Astrocyte of the cerebellum (primary cell): ENCODE data around the gene SH3PXD2B.

Source experiments
- DNase-seq: peaks from one replicate; pipeline ENCODE4 v3.0.0-alpha.2; 2011; ENCODE audit warnings: low read depth
- H3K4me3 ChIP-seq: 2 replicates; pipeline ENCODE4 v1.5.1; 2011; ENCODE audit warnings: mild to moderate bottlenecking, low read depth, low read length, moderate library complexity
- in situ Hi-C: cut with HindIII; loops from 2 replicates; pipeline ENCODE4 v1.10.0; 2017; ENCODE audit warnings: low sequenced_read_pairs
- TF ChIP-seq, protein P1 (sequence below): IDR thresholded peaks from 2 replicates; pipeline ENCODE4 v1.5.1; 2012; ENCODE audit warnings: low read length, low read depth, moderate library complexity, mild to moderate bottlenecking; ENCODE audit errors: missing control alignments

SH3PXD2B gene

GRCh38 chr5:172383191-172383802, 71.0 kb downstream of the SH3PXD2B start:
- DNase-seq: peak; percentile 40
- in situ Hi-C loops: no loop called here
- no peak overlapping the region for H3K4me3 ChIP-seq
- TF ChIP-seq, protein P1, sequence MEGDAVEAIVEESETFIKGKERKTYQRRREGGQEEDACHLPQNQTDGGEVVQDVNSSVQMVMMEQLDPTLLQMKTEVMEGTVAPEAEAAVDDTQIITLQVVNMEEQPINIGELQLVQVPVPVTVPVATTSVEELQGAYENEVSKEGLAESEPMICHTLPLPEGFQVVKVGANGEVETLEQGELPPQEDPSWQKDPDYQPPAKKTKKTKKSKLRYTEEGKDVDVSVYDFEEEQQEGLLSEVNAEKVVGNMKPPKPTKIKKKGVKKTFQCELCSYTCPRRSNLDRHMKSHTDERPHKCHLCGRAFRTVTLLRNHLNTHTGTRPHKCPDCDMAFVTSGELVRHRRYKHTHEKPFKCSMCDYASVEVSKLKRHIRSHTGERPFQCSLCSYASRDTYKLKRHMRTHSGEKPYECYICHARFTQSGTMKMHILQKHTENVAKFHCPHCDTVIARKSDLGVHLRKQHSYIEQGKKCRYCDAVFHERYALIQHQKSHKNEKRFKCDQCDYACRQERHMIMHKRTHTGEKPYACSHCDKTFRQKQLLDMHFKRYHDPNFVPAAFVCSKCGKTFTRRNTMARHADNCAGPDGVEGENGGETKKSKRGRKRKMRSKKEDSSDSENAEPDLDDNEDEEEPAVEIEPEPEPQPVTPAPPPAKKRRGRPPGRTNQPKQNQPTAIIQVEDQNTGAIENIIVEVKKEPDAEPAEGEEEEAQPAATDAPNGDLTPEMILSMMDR: no peak

DNA sequence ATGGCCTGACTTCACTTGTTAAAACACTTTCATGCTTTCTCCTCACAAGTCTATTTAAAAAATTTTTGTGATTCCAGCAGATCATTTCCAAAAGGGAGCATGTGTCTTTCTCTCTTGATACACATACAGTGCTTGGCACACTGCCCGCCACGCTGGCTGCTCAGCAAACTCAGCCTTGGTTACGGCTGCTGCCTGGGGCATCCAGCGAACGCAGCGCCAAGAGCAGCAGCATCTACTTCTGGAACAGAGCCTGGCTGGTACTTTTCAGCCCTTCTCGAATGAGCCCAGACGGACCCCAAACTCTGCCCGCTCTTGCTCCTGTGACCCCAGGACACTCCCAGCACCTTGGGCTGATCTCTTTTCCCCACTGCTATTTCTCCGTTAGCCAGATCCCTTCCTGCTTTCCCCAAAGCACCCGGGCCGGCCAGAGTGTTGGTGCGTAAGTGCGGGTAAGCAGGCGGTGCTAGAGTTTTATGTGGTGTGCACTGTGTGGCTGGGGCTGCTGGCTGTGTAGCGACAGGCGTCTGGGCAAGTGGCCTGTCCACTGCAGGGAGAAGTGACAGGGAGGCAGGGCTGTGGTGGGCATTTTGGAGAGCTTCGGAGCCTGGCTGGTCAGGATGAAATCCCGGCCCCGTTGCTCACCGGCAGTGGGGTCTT, 73.2 kb downstream of the SH3PXD2B start:
- TF ChIP-seq, protein P1: no peak
- DNase-seq: peak; percentile 56
- no peak overlapping the region for H3K4me3 ChIP-seq
- in situ Hi-C loops: no loop called here

GRCh38 chr5:172380301-172380986, 73.9 kb downstream of the SH3PXD2B start:
- no peak for DNase-seq
- TF ChIP-seq, protein P1: no peak
- in situ Hi-C loops: no loop called here

DNA sequence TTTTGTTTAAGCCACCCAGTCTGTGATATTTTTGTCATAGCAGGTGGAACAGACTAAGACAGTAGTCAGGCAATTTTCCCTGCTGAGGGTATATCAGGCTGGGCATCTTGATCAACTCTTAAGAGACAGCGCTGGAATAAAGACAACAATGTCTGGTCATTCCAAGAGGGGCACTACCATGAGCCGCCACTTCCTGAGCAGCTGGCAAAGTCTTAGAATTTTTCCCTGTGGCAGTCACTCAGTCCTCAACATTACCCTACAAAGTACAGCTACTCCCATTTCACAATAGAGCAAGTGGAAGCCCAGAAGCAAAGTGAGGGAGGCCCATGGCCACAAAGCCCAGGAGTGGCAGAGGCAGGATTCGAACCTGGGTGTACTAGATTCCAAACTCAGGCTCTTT, 74.8 kb downstream of the SH3PXD2B start:
- no peak for DNase-seq
- in situ Hi-C loops: no loop called here
- no peak overlapping the region for H3K4me3 ChIP-seq
- TF ChIP-seq, protein P1: no peak

More at GRCh38 chr5:172380301-172380986, 73.9 kb downstream of the SH3PXD2B start:
- H3K4me3 ChIP-seq: no peak overlapping the region

GRCh38 chr5:172377856-172378255, 76.5 kb downstream of the SH3PXD2B start:
- TF ChIP-seq, protein P1: no peak
- DNase-seq: no peak
- in situ Hi-C loops: no loop called here
- no peak overlapping the region for H3K4me3 ChIP-seq

DNA sequence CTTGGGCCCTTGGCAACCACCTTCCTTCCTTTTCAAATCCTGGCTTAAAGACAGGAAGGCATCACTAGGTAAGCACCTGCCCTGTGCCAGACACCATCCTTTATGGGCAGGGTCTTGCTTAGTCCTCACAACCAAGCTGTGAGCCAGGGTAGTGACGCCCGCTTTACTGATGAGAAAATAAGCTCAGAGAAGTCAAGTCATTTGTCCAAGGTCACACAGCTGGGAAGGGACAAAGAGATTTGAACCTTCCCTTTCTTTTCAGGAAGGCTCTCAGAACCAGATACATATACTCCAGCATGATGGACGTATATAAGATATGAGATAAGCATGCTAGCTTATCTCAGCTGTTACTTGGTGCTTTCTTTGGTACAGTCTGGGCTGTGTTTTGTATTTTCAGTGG, 76.9 kb downstream of the SH3PXD2B start:
- in situ Hi-C loops: no loop called here
- DNase-seq: no peak
- TF ChIP-seq, protein P1: no peak
- no peak overlapping the region for H3K4me3 ChIP-seq
